CD4-positive, alpha-beta memory T cell (primary cell): ENCODE data around the gene OPRL1. TPM values are rescaled to one million over a fixed set of nuclear protein-coding genes. Genes with fewer than 3 reads are reported as not detected.
A peak's percentile ranks its signal among the peaks of the same experiment; 100 is the strongest.
"Not testable (repeated sequence)": the region's sequence is repeated elsewhere in the genome, so short reads cannot be mapped to it uniquely, and the experiment has no call there.

Experiments
- CTCF ChIA-PET: fragments of 350-600 bp; sonication (Branson Sonifier 250); formaldehyde crosslinking; loops from one replicate; lab custom pipeline; 2021; ENCODE audit warnings: inconsistent platforms; ENCODE audit not compliant: partially characterized antibody; lab: Charles Lee
- POLR2A ChIA-PET: fragments of 350-600 bp; sonication (Branson Sonifier 250); formaldehyde crosslinking; loops from one replicate; lab custom pipeline; 2021; ENCODE audit not compliant: partially characterized antibody; lab: Charles Lee
- DNase-seq, 5 donors: peaks; one replicate each; pipeline versions ENCODE4 v3.0.0 to v3.0.0-alpha.2; 2020 to 2022; ENCODE audit warnings: mixed read lengths in 1 of 5
- H3K27ac ChIP-seq: one replicate; pipeline ENCODE4 v1.7.0; 2013; ENCODE audit warnings: low read depth, low read length
- H3K27me3 ChIP-seq: 2 replicates; pipeline ENCODE4 v1.7.0; 2013; ENCODE audit warnings: mild to moderate bottlenecking, low read length, moderate library complexity; ENCODE audit not compliant: insufficient read depth
- H3K36me3 ChIP-seq: 2 replicates; pipeline ENCODE4 v1.7.0; 2013; ENCODE audit warnings: mild to moderate bottlenecking, low read length, moderate library complexity; ENCODE audit not compliant: insufficient read depth
- H3K4me1 ChIP-seq: 2 replicates; pipeline ENCODE4 v1.7.0; 2013; ENCODE audit warnings: mild to moderate bottlenecking, low read length, moderate library complexity; ENCODE audit not compliant: insufficient read depth
- H3K4me3 ChIP-seq, 2 donors: one replicate each; pipeline ENCODE4 v1.7.0; 2013; ENCODE audit warnings: low read length in 2 of 2, mild to moderate bottlenecking in 1 of 2
- H3K9me3 ChIP-seq, 2 donors: one replicate each; pipeline ENCODE4 v1.7.0; 2013; ENCODE audit warnings: low read length in 2 of 2, control low read depth in 1 of 2; ENCODE audit not compliant: control insufficient read depth in 1 of 2
- H3K27ac Mint-ChIP-seq, 7 donors: one replicate each; pipeline ENCODE4 v1.8.0; 2020 to 2021; ENCODE audit warnings: mixed read lengths in 7 of 7, mild to moderate bottlenecking in 6 of 7, inconsistent platforms in 3 of 7, moderate library complexity in 3 of 7
- H3K27me3 Mint-ChIP-seq, 2 donors: one replicate each; pipeline ENCODE4 v1.8.0; 2020 to 2021; ENCODE audit warnings: mixed read lengths in 2 of 2
- H3K36me3 Mint-ChIP-seq, 2 donors: one replicate each; pipeline ENCODE4 v1.8.0; 2020 to 2021; ENCODE audit warnings: mixed read lengths in 2 of 2, inconsistent platforms in 1 of 2, mild to moderate bottlenecking in 1 of 2
- H3K4me1 Mint-ChIP-seq, 4 donors: one replicate each; pipeline ENCODE4 v1.8.0; 2020 to 2021; ENCODE audit warnings: mixed read lengths in 4 of 4, mild to moderate bottlenecking in 1 of 4
- H3K4me3 Mint-ChIP-seq, 8 donors: one replicate each; pipeline ENCODE4 v1.8.0; 2020 to 2021; ENCODE audit warnings: mixed read lengths in 8 of 8, mild to moderate bottlenecking in 7 of 8, moderate library complexity in 6 of 8, inconsistent platforms in 3 of 8
- H3K9me3 Mint-ChIP-seq, 8 donors: one replicate each; pipeline ENCODE4 v1.8.0; 2020 to 2021; ENCODE audit warnings: mixed read lengths in 8 of 8, mild to moderate bottlenecking in 5 of 8, inconsistent platforms in 3 of 8, moderate library complexity in 1 of 8
- intact Hi-C: fragments of 100-400 bp; cut with micrococcal nuclease; formaldehyde crosslinking; loops from one replicate; pipeline ENCODE4 v1.15.1; 2023
- polyA plus RNA-seq, 2 donors: library from polyadenylated mRNA; unstranded; fragments of 300-500 nt; fragmentation: Illumina TruSeq; gene quantifications; one replicate each; pipeline ENCODE4 v1.2.3, GENCODE V29; 2021
- total RNA-seq, 2 experiments: library from RNA; stranded (reverse); gene quantifications; one replicate each; pipeline ENCODE4 v1.2.3, GENCODE V29; 2021

Gene OPRL1
- total and polyA plus RNA-seq, 4 experiments from 2014 or later: 0.68 to 1.1 (median 0.97) TPM

DNA sequence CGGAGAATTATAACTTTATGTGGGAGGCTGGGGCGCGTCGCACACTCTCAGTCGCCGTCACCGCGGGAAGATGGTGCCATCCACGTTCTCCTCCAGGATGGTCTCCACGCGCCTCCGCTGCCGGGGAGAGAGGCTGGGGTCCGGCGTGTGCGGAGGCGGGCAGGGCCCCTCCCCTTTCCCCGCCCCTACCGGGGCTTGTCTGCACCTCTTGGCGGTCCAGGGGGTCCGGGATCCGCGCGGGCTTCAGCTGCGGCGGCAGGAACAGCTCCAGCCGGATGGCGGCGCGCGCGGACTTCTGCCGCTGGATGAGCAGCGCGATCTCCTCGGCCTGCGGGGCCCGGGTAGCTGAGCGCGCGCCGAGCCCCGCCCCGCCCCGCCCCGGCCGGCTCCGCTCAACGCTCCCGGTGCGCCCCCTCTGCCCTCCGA, 3.5 kb downstream of the OPRL1 start:
- H3K36me3 ChIP-seq: no peaks in the 10 kb centered on the region
- Mint-ChIP-seq H3K9me3 (peaks cover 0 to 14% (median 3%) of the 10 kb centered on the region in 8 donors), H3K4me3 (peak overlapping the region; percentile 68 to 81 (median 76)), H3K36me3 (peaks cover 0 to 3% of the 10 kb centered on the region in 2 donors), H3K27me3 (no peaks in the 10 kb centered on the region), H3K27ac (peak overlapping the region in 3 of 7 donors; percentile 35 to 89 (median 74)), H3K4me1 (peaks cover 11 to 44% (median 27%) of the 10 kb centered on the region in 4 donors)
- CTCF ChIA-PET: interaction anchor here (0.9 to 5.2 kb wide), 9 partner anchors 10 to 179 kb away, joined by 3 to 73 read pairs (median 4); partner anchors contain the start of gene PRPF6
- peak overlapping the region; percentile 29 to 51 for H3K4me3 ChIP-seq
- intact Hi-C loops: loop anchor here (1.0 kb wide), 2 partner anchors 37 to 44 kb away; no protein-coding TSS in a partner anchor
- POLR2A ChIA-PET: interaction anchor here (1.2 to 1.9 kb wide), 8 partner anchors 11 to 173 kb away, joined by 3 to 13 read pairs (median 6); partner anchors contain the start of genes PRPF6 and TCEA2
- no peaks in the 10 kb centered on the region for H3K27me3 ChIP-seq
- H3K4me1 ChIP-seq: peaks cover 26% of the 10 kb centered on the region
- no peaks in the 10 kb centered on the region for H3K9me3 ChIP-seq
- DNase-seq: peak; percentile 50 to 64 (median 60)
- H3K27ac ChIP-seq: no peak overlapping the region

DNA sequence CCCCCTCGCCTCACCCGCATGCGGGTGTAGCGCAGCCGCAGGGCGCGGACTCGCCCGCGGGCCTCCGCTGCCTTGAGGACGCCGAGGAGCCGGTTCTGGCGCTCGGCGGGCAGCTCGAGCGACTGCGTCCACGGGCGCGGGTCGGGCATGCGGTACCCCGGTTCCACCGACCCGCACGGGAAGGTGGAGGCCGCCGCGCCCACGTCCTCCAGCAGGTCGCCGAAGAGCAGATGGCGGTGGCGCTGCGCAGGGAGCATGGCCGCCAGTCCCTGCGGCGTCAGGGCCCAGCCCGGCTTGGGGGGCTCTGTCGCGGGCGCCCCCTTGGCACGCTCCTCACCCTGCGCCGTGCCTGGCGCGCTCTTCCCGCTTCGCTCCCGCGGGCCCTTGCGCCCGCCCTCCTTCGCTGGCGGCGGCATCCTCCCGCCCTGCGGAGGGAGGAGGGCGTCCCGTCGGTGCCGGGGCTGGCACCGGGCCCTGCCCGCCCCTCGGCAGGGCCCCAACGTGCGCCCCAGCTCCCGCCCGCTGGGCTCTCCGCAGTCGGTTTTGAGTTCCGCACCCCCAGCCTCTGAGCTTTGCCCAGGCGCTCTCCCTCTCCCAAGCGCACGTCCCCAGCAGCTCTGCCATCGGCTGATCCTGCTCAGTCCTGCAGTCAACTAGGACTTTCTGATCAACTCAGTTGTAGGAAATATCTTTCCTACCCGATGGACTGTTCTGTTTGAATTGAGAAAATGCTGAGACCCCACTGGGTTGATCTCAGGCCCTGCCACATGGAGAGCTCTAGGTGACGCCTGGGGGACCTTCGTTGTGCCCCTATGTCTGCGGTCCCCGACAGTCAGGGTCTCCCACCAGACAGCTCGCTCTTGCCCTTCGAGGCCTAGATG, 4.2 kb downstream of the OPRL1 start, which contains the start of gene LKAAEAR1:
LKAAEAR1 (minus strand) TSS at position 595 of the 881 bp plus-strand sequence; CDS start at position 416, 179 bp downstream.
- Histone ChIP-seq H3K9me3 (no peaks in the 10 kb centered on the region), H3K27me3 (no peaks in the 10 kb centered on the region), H3K36me3 (no peaks in the 10 kb centered on the region), H3K4me3 (peak within 1 kb of the TSS; percentile 29 to 51), H3K4me1 (peaks cover 26% of the 10 kb centered on the region), H3K27ac (peak within 1 kb of the TSS; percentile 9)
- ChIA-PET CTCF (interaction anchor here (0.9 to 5.2 kb wide), 10 partner anchors 9 to 179 kb away, joined by 3 to 73 read pairs (median 4); partner anchors contain the start of gene PRPF6), POLR2A (interaction anchor here (0.9 to 1.9 kb wide), 9 partner anchors 12 to 172 kb away, joined by 3 to 13 read pairs (median 5); partner anchors contain the start of genes PRPF6 and TCEA2)
- intact Hi-C loops: loop anchor here (1.0 kb wide), 2 partner anchors 36 to 45 kb away; no protein-coding TSS in a partner anchor
- peaks cover 0 to 14% (median 3%) of the 10 kb centered on the region in 8 donors for H3K9me3 Mint-ChIP-seq
- peaks cover 11 to 40% (median 26%) of the 10 kb centered on the region in 4 donors for H3K4me1 Mint-ChIP-seq
- peak within 1 kb of the TSS; percentile 84 to 93 (median 88) for H3K4me3 Mint-ChIP-seq
- H3K27me3 Mint-ChIP-seq: no peaks in the 10 kb centered on the region
- H3K36me3 Mint-ChIP-seq: peaks cover 0 to 1% of the 10 kb centered on the region in 2 donors
- DNase-seq: peak in 1 of 5 donors; percentile 23
- H3K27ac Mint-ChIP-seq: peak within 1 kb of the TSS in 5 of 7 donors; percentile 52 to 89 (median 74)

DNA sequence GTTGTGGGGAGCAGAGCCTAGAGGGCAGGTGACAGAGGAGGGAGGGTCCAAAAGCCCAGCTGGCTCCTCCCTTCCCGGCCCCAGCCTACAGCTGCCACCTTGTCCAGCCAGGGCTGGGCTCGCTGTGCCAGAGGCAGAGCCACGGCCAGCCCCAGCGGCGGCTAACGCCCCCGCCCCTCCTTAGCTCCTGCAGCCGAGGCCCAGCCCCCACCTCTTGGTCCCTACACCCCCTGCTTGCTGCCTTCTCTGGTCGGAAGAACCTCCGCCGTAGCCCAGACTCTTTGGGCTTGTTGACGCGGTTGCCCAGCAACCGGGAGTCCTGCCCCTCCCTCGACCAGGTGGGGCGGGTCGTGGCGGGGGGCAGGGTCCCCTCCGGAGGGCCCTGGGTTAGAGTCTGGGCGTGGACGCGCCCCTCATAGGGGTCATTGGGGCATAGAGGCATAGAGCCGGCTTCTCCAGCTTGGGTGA, 4.8 kb downstream of the OPRL1 start:
- Mint-ChIP-seq H3K36me3 (no peaks in the 10 kb centered on the region), H3K27ac (peak overlapping the region in 3 of 7 donors; percentile 45 to 52 (median 52)), H3K4me1 (peaks cover 11 to 39% (median 25%) of the 10 kb centered on the region in 4 donors), H3K9me3 (peaks cover 0 to 14% (median 3%) of the 10 kb centered on the region in 8 donors), H3K4me3 (peak overlapping the region in 7 of 8 donors; percentile 84 to 93 (median 85)), H3K27me3 (no peaks in the 10 kb centered on the region)
- H3K4me3 ChIP-seq: no peak overlapping the region
- H3K9me3 ChIP-seq: no peaks in the 10 kb centered on the region
- H3K27me3 ChIP-seq: no peaks in the 10 kb centered on the region
- intact Hi-C loops: no loop called here
- no peaks in the 10 kb centered on the region for H3K36me3 ChIP-seq
- no peak for DNase-seq
- peak overlapping the region; percentile 9 for H3K27ac ChIP-seq
- peaks cover 26% of the 10 kb centered on the region for H3K4me1 ChIP-seq
- ChIA-PET CTCF (interaction anchor here (1.0 to 5.2 kb wide), 6 partner anchors 15 to 104 kb away, joined by 3 to 73 read pairs (median 7); partner anchors contain the start of gene PRPF6), POLR2A (interaction anchor here (0.9 to 1.9 kb wide), 4 partner anchors 13 to 26 kb away, joined by 3 to 7 read pairs (median 6); partner anchors contain the start of gene TCEA2)

DNA sequence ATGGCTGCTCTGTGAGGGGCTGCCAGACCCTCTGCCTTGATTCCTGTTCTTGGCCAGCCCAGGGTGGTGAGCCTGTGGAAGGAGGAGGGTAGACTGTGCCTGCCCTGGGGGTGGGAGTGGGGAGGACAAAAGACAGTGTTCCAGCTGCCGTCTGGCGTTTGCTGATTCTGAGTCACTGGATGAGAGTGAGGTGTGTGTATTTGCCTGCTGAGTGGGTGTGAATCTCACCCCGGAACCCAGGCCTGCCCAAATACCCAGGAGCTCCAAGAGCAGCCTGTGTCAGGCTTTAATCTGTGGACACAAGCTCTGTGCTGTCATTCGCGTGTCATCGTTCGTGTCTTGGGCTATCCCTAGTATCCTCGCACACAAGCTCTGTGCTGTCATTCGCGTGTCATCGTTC, 6.9 kb downstream of the OPRL1 start:
- Mint-ChIP-seq H3K9me3 (peaks cover 0 to 14% (median 3%) of the 10 kb centered on the region in 8 donors), H3K27me3 (no peaks in the 10 kb centered on the region), H3K27ac (no peak overlapping the region), H3K4me3 (peak overlapping the region in 1 of 8 donors; percentile 25), H3K4me1 (peaks cover 7 to 22% (median 14%) of the 10 kb centered on the region in 4 donors), H3K36me3 (no peaks in the 10 kb centered on the region)
- H3K4me3 ChIP-seq: no peak overlapping the region
- no peak for DNase-seq
- intact Hi-C loops: no loop called here
- no peaks in the 10 kb centered on the region for H3K9me3 ChIP-seq
- H3K27me3 ChIP-seq: no peaks in the 10 kb centered on the region
- H3K4me1 ChIP-seq: peaks cover 21% of the 10 kb centered on the region
- H3K36me3 ChIP-seq: no peaks in the 10 kb centered on the region
- ChIA-PET POLR2A (no interaction called here), CTCF (interaction anchor here (0.9 to 1.2 kb wide), 2 partner anchors 14 to 34 kb away, joined by 3 read pairs; no protein-coding TSS in a partner anchor)
- H3K27ac ChIP-seq: no peak overlapping the region

DNA sequence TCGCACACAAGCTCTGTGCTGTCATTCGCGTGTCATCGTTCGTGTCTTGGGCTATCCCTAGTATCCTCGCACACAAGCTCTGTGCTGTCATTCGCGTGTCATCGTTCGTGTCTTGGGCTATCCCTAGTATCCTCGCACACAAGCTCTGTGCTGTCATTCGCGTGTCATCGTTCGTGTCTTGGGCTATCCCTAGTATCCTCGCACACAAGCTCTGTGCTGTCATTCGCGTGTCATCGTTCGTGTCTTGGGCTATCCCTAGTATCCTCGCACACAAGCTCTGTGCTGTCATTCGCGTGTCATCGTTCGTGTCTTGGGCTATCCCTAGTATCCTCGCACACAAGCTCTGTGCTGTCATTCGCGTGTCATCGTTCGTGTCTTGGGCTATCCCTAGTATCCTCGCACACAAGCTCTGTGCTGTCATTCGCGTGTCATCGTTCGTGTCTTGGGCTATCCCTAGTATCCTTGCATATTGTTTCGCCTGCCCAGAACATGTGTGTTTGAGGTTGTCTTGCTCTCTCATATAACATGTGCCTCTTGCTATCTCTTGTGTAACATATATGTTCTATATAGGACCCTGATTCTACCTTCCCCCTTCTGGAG, 7.4 kb downstream of the OPRL1 start:
- CTCF ChIA-PET: interaction anchor here (1.2 kb wide), 1 partner anchor 33 kb away, joined by 3 read pairs; no protein-coding TSS in a partner anchor
- H3K27me3 Mint-ChIP-seq: not testable (repeated sequence)

DNA sequence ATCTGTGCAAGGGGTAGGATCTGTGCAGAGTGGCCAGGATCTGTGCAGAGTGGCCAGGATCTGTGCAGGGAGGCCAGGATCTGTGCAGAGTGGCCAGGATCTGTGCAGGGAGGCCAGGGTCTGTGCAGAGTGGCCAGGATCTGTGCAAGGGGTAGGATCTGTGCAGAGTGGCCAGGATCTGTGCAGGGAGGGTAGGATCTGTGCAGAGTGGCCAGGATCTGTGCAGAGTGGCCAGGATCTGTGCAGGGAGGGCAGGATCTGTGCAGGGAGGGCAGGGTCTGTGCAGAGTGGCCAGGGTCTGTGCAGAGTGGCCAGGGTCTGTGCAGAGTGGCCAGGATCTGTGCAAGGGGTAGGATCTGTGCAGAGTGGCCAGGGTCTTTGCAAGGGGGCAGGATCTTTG, 8.7 kb downstream of the OPRL1 start:
- DNase-seq, H3K27ac Mint-ChIP-seq, POLR2A ChIA-PET, H3K4me1 ChIP-seq, intact Hi-C loops, H3K27me3 ChIP-seq, H3K27ac ChIP-seq, CTCF ChIA-PET, H3K36me3 Mint-ChIP-seq, H3K9me3 ChIP-seq, H3K4me3 ChIP-seq, H3K27me3 Mint-ChIP-seq, H3K4me3 Mint-ChIP-seq, H3K36me3 ChIP-seq: not testable (repeated sequence)
- Mint-ChIP-seq H3K4me1 (peaks cover 6 to 15% (median 8%) of the 10 kb centered on the region in 4 donors), H3K9me3 (peaks cover 0 to 14% (median 3%) of the 10 kb centered on the region in 8 donors)

More for the DNA sequence above, 7.4 kb downstream of the OPRL1 start:
- intact Hi-C loops, H3K27me3 ChIP-seq, POLR2A ChIA-PET, H3K4me3 ChIP-seq, DNase-seq, H3K9me3 ChIP-seq, H3K27ac ChIP-seq, H3K27ac Mint-ChIP-seq, H3K36me3 Mint-ChIP-seq, H3K4me3 Mint-ChIP-seq, H3K36me3 ChIP-seq: not testable (repeated sequence)
- Mint-ChIP-seq H3K9me3 (peaks cover 0 to 14% (median 3%) of the 10 kb centered on the region in 8 donors), H3K4me1 (peaks cover 8 to 19% (median 12%) of the 10 kb centered on the region in 4 donors)
- peaks cover 17% of the 10 kb centered on the region for H3K4me1 ChIP-seq
